Myocyte (in vitro differentiated cells): ENCODE data around the gene NCKAP1. TPM values are rescaled to one million over a fixed set of nuclear protein-coding genes. Genes with fewer than 3 reads are reported as not detected.
"Not testable (repeated sequence)": the region's sequence is repeated elsewhere in the genome, so short reads cannot be mapped to it uniquely, and the experiment has no call there.

Experiments
- DNase-seq: peaks from one replicate; pipeline ENCODE4 v3.0.0-alpha.2; 2012; ENCODE audit warnings: low read depth
- total RNA-seq: library from RNA; depleted of rRNA; stranded (reverse); fragments of >200 nt; gene quantifications from 2 replicates; pipeline ENCODE4 v1.2.3, GENCODE V29; 2014

NCKAP1 gene
- total RNA-seq, 1 donor from 2014 or later: 133 TPM

DNA sequence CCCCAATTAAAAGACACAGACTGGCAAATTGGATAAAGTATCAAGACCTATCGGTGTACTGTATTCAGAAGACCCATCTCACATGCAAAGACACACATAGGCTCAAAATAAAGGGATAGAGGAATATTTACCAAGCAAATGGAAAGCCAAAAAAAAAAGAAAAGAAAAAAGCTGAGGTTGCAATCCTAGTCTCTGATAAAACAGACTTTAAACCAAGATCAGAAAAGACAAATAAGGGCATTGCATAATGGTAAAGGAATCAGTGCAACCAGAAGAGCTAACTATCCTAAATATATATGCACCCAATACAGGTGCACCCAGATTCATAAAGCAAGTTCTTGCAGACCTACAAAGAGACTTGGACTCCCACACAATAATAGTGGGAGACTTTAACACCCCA, 161.6 kb downstream of the NCKAP1 start:
- DNase-seq: not testable (repeated sequence)

DNA sequence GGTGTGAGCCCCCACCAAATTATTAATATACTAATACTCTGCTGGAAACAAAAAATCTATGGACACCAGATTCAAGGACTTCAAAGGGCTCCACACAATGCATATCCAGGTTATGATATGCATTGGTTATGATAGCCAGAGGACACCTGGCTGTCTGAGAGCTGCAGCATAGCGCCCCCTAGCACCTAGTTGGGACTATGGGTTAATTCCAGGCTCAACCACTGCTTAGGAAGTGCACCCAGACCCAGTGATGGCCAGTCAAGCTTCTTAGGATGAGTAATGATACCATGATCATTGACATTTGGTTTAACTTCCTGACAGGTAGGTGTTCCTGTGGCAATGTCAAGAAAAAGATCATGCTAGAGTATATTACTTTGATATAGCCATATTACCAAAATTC, 168.0 kb downstream of the NCKAP1 start:
- DNase-seq: no peak

DNA sequence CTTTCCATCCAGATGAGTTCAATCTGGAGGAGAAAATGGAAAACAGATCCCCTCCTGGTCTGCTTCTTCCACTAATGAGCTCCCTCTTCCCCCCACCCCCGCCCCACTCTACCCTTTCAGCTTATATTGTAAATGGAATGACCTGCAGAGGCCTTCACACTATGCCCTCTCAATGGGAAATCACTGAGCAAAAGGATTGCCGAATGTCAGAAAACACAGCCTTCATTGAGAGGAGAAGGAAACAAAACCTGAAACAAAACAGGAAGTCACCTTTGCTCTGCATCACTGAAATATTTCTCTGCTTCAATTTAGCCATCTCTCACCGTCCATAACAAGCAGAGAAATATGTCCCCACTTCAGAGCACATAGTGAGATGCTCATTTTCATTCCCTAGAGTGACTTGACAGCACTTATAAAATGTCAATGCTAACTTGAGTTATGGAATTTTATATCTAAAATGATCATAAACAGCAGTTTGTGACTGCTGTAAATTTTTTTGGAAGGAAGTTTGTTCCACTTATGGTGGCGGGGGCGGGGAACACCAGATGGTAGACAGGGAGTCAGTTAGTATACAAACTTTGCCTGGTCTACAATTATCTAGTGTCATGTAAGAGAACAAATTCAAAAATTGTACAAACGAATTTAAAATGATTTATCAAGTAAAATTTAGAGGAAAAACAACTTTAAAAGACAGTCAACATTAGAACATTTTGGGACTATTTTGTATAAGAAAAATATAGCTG, 170.0 kb downstream of the NCKAP1 start:
- DNase-seq: no peak

DNA sequence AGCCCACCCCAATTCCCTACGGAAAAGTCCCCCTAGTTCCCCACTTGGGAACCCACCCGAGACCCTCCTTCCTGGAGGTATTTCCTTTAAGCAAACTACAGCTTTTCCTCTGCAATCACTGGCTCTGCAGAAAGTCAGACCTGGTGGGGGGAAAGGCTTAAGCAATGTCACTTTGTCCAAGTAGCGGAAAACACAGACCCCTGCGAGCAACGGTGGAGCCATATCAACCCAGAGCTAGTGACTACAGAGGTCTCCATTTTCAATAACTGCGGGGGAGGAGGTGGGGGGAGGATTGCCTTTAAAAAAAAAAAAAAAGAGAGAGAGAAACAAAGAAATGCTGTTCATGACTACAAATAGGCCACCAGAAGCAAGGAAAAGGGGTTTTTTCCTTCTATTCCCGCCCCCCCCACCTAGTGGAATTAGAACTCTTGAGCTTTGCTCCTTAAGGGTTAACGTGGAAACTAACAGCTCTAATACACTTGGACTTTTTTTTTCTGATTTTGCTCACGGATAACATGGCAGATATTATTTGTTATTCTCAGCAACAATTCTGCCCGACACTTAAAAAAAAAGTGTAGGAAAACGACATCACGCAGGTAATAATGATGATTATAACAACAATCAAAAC, 170.7 kb downstream of the NCKAP1 start:
- DNase-seq: no peak

DNA sequence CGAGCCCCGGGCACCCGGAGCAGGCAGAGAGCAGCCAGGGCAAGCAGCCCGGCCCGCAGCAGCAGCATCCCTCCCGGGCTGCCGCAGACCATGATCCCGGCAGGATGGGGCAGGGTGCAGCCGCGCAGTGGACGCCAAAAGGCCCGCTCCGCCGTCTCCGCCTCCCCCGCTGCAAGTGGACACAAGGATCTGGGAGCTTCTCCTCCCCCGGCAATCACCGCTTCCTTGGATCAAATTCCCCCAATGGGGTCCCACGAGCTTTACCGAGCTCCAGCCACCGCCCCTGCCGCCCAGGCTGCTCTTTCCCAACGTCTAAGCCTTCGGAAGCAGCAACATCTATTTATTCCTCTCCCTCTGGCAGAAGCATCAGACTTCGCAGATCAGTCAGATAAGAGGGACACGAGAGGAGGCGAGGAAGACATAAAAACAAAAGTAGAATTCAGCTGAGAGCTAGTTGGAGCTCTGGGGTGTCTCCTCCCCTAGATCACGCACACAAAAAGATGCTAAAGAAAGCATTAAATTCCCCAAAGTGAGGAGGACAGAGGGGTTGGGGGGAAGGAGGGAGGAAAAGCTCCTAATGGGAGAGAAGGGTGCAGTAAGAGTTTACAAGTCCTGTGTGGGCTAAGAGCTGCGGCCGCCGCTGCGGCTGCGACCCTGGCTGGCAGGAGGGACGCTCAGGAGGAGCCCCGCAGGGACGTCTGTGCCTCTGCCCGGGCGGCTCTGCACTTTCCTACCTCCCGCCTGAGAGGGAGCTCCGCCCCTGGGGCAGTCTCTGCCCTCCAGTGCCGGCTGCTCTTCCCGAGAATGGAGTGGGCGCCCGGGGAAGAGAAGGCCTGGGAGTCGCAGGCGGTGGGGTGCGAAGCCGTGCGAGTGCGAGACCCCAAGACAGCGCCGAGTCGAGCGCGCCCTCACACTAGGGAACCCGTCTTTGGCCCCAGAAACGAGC, 171.5 kb downstream of the NCKAP1 start, which contains the start of gene FRZB:
Gene FRZB, minus strand, starts transcription at position 177 of the 946 bp plus-strand sequence. Its CDS starts 85 bp downstream, at position 92.
- peak; percentile 70 for DNase-seq

DNA sequence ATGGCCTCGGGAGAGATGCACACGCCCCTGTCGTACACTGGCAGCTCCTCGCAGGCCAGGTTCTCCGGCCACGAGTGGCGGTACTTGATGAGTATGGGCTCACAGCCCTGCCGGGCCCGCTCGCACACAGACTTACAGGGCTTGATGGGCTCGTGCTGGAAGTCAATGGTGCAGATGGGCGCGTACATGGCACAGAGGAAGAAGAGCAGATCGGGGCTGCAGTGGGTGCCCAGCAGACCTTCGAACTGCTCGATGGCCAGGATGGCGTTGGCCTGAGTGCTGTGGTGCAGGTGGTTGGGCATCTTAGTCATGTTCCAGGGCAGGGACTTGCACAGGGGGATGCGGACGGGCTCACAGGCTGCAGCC, 172.2 kb downstream of the NCKAP1 start:
- no peak for DNase-seq

DNA sequence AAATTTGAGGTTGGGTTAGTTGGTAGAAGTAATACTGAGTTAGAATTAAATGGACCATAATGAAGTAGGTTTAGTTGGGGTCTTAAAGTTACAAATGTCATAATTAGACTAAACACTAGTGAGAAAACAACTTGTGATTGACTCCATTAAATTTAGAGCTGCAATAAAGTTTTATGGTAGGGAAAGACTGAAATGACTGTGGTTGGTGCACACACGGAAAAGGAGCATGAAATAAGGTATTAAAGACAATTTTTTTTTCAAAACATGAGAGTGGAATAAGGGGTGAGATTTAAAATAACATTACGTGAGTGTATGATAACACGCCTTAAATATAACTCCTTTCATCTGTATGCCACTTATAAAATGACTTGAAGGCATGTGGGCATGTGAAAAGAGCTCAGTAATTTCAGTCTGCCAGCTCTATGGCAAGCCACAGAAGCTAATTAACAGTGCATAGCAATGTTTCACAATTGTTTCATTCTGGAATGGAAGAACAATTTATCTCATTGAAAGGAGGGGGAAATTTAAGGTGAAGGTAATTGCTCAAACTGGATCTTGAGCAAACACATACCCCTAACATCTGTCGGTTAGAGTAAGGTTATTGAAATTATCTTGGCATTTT, 173.2 kb downstream of the NCKAP1 start:
- DNase-seq: no peak

DNA sequence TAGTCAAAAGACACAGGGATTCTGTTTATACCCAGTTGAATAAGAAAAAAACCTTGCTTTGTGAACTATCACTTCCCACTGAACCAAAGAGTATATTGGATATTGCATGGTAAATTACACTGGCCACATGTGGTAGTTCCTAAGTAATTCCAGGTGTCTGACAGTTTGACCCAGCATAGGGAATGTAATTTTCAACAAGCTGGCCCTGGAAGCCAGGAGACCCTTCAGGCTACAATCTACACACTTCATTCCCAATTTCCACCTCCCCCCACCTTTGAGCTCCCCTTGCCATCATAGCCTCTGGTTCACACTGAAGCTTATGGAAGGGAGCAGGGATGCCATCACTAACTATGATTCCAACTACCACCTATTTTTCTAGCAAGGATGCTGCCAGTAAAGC, 174.6 kb downstream of the NCKAP1 start:
- DNase-seq: no peak

DNA sequence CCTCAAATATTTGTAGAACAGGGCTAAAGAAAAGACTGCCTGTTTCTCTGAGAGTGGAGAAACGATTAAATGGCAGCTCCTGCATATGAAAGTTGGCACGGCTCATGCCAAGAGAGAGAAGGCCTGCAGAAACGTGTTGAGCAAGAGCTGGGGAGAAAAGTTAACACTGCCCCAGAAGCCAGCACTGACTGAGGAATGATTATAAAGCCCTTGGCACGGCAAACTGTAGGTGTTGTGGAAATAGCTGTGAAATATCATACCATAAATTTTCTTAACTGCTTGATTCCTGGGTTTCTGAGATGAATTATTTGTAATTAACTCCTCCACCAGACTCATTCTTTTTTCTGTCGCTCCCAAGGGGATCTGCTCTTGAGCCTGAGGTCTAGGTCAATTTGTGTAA, 176.2 kb downstream of the NCKAP1 start:
- no peak for DNase-seq

DNA sequence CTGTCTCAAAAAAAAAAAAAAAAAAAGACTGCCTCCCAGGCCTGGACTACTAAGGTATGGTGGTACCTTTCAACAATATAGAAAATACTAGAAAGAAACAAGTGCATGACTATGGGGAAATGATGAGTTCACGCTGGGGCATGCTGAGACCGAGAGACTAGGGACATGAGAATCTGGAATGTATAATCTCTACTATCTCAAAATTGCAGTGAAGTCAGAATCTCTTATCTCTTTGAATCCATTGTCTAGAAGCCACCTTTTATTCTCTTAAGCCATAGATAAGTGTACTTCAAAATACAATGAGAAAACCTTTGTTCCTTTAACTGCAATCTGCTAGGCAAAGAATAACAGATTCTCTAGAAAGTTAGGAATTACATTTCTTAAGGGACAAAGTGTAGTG, 177.4 kb downstream of the NCKAP1 start:
- no peak for DNase-seq

Other genes starting within 250 kb of the NCKAP1 start
- gene FRZB, start 171.8 kb downstream of the NCKAP1 start, total RNA-seq: 0.99 and 1.7 TPM in 2 replicates
- 5.3 and 5.9 TPM in 2 replicates for gene DUSP19, start 40.3 kb upstream of the NCKAP1 start, total RNA-seq
- 7.1 and 7.7 TPM in 2 replicates for gene NUP35, start 86.0 kb upstream of the NCKAP1 start, total RNA-seq